VCaP (cell line): Measurements from ENCODE around the gene COL9A2.

Experiments
- H3K27ac ChIP-seq: fragments of 450-650 bp; 2 replicates; pipeline ENCODE4 v1.5.1; 2017
- TF ChIP-seq, protein P1 (sequence below): fragments of 450-650 bp; conservative IDR thresholded peaks from 2 replicates; pipeline ENCODE4 v1.5.1; 2017; ENCODE audit warnings: mild to moderate bottlenecking, moderate library complexity

COL9A2 gene

DNA sequence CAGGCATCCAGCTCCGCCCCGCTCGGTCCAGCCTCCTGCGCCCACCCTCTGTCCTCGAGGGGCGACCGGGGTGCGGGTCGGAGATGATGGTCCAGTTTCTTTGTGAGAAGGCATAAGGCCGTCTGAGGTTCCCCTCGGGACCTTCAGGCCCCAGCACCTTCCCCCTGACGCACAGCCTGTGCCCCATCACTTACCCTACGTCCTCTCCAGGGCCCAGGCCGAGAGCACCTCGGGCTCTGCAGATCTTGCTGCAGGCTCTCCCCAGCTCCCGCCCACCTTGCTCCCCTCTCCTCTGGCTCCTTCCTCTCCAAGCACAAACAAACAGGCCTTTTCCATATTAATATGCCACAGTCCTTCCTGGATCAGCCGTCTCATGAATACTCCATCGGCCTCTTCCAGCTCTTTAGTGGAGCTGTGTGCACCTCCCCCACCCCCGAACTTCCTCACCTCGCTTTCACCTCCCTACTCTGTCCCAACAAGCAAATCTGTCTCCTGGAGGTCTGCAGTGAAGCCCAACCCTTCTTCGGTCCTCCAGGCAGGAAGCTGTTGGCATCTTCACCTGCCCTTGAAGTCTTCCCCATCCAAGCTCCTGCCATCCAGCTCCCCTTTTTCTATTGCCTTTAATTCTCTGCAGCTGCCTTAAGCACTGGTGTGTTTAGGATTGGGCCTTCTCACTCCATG lies 448 bp upstream of the COL9A2 start:
- TF ChIP-seq, protein P1, sequence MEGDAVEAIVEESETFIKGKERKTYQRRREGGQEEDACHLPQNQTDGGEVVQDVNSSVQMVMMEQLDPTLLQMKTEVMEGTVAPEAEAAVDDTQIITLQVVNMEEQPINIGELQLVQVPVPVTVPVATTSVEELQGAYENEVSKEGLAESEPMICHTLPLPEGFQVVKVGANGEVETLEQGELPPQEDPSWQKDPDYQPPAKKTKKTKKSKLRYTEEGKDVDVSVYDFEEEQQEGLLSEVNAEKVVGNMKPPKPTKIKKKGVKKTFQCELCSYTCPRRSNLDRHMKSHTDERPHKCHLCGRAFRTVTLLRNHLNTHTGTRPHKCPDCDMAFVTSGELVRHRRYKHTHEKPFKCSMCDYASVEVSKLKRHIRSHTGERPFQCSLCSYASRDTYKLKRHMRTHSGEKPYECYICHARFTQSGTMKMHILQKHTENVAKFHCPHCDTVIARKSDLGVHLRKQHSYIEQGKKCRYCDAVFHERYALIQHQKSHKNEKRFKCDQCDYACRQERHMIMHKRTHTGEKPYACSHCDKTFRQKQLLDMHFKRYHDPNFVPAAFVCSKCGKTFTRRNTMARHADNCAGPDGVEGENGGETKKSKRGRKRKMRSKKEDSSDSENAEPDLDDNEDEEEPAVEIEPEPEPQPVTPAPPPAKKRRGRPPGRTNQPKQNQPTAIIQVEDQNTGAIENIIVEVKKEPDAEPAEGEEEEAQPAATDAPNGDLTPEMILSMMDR = no peak

DNA sequence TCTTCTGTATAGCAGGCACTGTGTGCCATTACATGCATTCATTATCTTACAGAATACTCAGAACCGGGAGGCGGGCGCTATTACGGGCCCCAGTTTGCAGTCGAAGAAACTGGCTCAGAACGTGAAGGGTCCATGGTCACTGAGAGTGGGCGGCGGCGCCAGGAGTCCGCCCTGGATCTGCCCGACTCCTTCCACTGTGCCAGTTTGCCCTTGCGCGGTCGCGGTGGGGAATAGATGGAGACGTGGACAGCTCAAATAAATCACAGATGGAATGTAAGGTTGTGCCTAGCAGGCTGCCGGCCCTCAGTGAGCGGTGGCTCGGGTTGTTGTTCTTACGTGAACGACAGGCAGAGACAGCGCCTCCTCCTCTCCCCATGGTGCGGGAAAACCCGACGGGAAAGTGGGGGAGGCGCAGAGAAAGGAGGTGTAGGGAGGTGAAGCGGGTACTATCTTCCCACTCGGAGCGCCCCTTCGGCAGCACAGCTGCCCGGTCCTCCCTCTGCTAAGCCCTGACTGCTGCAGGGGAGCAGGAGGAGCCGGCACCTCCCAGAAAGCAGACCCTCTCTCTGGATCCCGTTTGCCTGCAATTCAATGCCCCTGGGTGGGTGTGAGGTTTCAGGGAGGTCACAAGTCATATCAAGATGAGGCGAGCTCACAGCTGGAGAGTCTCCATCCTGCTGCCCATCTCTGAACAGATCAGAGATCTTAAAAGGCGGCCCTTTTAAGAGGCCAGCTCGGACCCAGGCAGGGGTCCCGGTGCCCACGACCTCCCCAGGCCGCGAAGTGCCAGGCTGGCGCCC lies 1.1 kb downstream of the COL9A2 start:
- peak overlapping the region; percentile 67; the same call in 1 of the 2 replicates for H3K27ac ChIP-seq
- TF ChIP-seq, protein P1 = no peak

More for the DNA sequence above, 448 bp upstream of the COL9A2 start:
- peak overlapping the region; percentile 67; the same call in 1 of the 2 replicates for H3K27ac ChIP-seq

DNA sequence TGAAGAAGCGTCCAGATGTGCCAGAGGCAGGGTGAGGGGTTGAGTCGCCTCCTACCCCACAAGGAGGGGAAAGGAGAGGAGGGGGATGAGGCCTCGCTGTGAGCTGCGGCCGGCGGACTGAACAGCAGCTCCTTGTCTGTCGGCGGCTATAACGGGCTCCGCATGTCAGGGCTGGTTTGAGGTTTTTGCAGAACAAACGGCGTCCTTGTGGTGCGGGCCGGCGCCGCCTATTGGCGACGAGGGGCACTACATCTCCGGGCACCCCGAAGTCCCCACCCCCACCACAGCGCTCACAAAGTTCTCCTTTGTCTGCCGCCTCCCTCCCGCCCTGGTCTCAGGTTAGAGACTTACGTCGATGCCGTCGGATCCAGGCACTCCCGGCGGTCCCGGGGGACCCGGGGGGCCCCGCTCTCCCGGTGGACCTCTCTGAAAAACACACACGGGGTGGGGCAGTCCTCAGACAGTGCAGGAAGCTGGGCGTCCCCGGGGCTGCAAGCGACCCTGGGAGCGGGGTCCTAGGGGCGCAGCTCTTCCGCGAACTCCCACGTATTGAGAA lies 1.8 kb downstream of the COL9A2 start:
- no peak overlapping the region; the same call in 1 of the 2 replicates for H3K27ac ChIP-seq
- TF ChIP-seq, protein P1 = peak; percentile 73

DNA sequence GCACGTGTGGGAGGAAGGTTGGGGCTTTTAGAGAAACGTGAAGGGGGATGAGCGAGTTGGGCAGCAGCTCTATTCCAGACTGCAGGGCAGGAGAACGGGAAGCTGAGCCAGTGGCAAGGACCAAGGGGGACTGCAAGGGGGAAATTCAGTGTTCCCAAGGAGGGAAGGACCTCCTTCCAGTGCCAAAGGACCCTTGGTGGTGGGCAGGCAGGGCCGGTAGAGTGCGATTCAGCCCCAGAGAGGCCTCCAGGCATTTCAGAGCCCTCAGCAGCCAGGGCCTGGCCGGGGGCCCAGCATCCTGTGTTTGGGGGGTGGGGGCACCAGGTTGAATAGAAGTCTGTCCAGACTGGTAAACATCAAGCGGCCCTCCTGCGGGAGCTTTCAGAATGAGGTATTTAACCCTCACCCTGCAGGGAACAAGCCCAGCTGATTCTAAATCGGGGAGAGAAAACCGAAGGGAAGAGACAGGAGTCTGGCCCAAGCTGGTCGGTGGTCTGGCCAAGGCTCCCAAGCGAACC lies 2.3 kb downstream of the COL9A2 start:
- TF ChIP-seq, protein P1 = no peak
- H3K27ac ChIP-seq = no peak overlapping the region

DNA sequence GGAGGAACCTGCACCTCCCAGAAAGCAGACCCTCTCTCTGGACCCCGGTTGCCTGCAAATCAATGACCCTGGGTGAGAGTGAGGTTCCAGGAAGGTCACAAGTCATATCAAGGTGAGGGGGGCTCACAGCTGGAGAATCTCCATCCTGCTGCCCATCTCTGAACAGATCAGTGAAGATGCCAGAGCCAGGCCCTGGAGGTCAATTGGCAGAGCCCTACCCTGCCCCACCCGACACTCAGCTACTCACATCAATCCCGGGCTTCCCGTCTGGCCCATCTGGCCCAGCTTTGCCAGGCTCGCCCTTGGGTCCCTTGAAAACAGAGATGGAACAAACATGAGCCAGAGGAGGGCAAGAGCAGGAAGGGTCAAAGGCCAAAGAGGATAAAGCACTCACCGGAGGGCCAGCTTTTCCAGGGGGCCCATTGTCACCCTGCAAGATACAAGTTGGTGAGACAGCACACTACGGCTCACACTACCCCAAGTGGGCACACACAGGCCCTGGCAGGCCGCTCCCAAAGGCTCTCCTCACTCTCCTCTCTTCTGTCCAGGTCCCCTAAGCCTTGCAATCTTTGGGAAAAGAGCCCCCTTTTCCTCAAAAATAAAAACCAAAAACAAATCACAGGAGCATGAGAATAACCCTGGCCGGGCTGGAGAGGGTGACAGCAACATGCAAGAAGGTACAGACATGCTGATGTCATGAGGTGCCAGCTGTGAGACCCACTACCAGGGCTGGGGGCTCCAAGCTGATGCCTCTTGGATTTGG lies 2.9 kb downstream of the COL9A2 start:
- TF ChIP-seq, protein P1 = no peak
- H3K27ac ChIP-seq = no peak overlapping the region

DNA sequence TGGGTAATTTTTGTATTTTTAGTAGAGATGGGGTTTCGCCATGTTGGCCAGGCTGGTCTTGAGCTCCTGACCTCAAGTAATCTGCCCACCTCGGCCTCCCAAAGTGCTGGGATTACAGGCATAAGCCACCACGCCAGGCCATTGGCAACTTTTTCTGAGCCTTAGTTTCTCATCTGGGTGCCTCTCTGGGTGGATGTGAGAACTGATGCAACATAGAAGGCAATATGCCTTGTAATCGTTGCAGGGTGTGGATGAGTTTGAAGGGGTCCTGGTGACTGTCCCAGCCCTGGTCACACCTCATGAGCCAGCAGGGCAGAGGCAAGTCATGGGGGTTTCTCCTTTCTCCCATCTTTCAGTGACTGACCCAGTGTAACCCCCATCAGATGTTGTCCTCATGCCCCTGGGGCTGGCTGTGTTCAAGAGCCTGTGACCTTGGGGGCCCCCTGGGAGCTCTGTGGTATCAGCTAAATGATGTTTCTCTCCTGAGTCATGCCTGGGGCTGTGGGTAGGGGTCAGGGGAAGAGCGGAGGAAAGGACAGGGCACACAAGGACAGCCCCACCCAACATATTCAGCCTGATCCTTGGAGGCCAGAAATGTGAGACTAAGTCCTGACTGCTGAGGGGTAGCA lies 3.6 kb downstream of the COL9A2 start:
- TF ChIP-seq, protein P1 = no peak
- no peak overlapping the region for H3K27ac ChIP-seq
